Activated T-cell treated with anti-CD3 and anti-CD28 coated beads for 24 hours (primary cell): ENCODE results near the gene TLR2.
A peak's percentile ranks its signal among the peaks of the same experiment; 100 is the strongest.

ENCODE experiments used
- DNase-seq: peaks from one replicate; pipeline ENCODE4 v3.0.0-alpha.2; 2020; ENCODE audit warnings: low read depth

The TLR2 gene

GRCh38 chr4:153733751-153734448 is 49.8 kb downstream of the TLR2 start:
- DNase-seq = no peak

- no peak for DNase-seq
Observed at GRCh38 chr4:153735906-153736461, 51.9 kb downstream of the TLR2 start.

GRCh38 chr4:153741541-153741940 is 57.5 kb downstream of the TLR2 start:
- no peak for DNase-seq

GRCh38 chr4:153745651-153746050 is 61.6 kb downstream of the TLR2 start:
- DNase-seq = no peak

GRCh38 chr4:153747406-153747955 is 63.4 kb downstream of the TLR2 start:
- DNase-seq = no peak

- no peak for DNase-seq
Observed at GRCh38 chr4:153748378-153748777, 64.3 kb downstream of the TLR2 start.

GRCh38 chr4:153750197-153750817 is 66.2 kb downstream of the TLR2 start:
- peak; percentile 62 for DNase-seq

- DNase-seq = no peak
Observed at GRCh38 chr4:153755186-153755585, 71.1 kb downstream of the TLR2 start.
